Activated naive CD8-positive, alpha-beta T cell treated with anti-CD3 and anti-CD28 coated beads for 36 hours (primary cell): ENCODE data around the gene RHEBL1. TPM values are rescaled to one million over a fixed set of nuclear protein-coding genes. Genes with fewer than 3 reads are reported as not detected.

Experiments
- DNase-seq: peaks from one replicate; pipeline ENCODE4 v3.0.0; 2021
- H3K27ac Mint-ChIP-seq: one replicate; pipeline ENCODE4 v1.8.0; 2022; ENCODE audit warnings: mild to moderate bottlenecking, moderate library complexity, mixed read lengths
- H3K27me3 Mint-ChIP-seq: one replicate; pipeline ENCODE4 v1.8.0; 2022; ENCODE audit warnings: mild to moderate bottlenecking, mixed read lengths
- H3K36me3 Mint-ChIP-seq: one replicate; pipeline ENCODE4 v1.8.0; 2021; ENCODE audit warnings: mild to moderate bottlenecking, mixed read lengths
- H3K4me1 Mint-ChIP-seq: one replicate; pipeline ENCODE4 v1.8.0; 2021; ENCODE audit warnings: mixed read lengths
- H3K4me3 Mint-ChIP-seq: one replicate; pipeline ENCODE4 v1.8.0; 2022; ENCODE audit warnings: mild to moderate bottlenecking, moderate library complexity, mixed read lengths
- H3K9me3 Mint-ChIP-seq: one replicate; pipeline ENCODE4 v1.8.0; 2022; ENCODE audit warnings: mixed read lengths
- total RNA-seq, 2 experiments: library from RNA; stranded (reverse); gene quantifications; one replicate each; pipeline ENCODE4 v1.2.3, GENCODE V29; 2021

The RHEBL1 gene
- total RNA-seq, 2 experiments from 2014 or later, result 11.0 to 13.2 TPM

GRCh38 chr12:49093792-49094159 lies 24.0 kb upstream of the RHEBL1 start:
- peaks cover 36% of the 10 kb centered on the region for H3K4me1 Mint-ChIP-seq
- no peak for DNase-seq
- no peaks in the 10 kb centered on the region for H3K36me3 Mint-ChIP-seq
- H3K27ac Mint-ChIP-seq, result no peak overlapping the region
- H3K27me3 Mint-ChIP-seq, result peaks cover 64% of the 10 kb centered on the region
- H3K9me3 Mint-ChIP-seq, result no peaks in the 10 kb centered on the region
- peak overlapping the region; percentile 22 for H3K4me3 Mint-ChIP-seq

GRCh38 chr12:49092816-49093406 lies 23.1 kb upstream of the RHEBL1 start:
- Mint-ChIP-seq H3K27me3 (peaks cover 72% of the 10 kb centered on the region), H3K4me3 (no peak overlapping the region)

GRCh38 chr12:49092086-49092815 lies 22.5 kb upstream of the RHEBL1 start:
- Mint-ChIP-seq H3K27me3 (peaks cover 72% of the 10 kb centered on the region), H3K4me1 (peaks cover 48% of the 10 kb centered on the region), H3K27ac (no peak overlapping the region), H3K4me3 (peak overlapping the region; percentile 23), H3K9me3 (no peaks in the 10 kb centered on the region), H3K36me3 (no peaks in the 10 kb centered on the region)
- DNase-seq, result peak; percentile 71

More at GRCh38 chr12:49092816-49093406, 23.1 kb upstream of the RHEBL1 start:
- Mint-ChIP-seq H3K36me3 (no peaks in the 10 kb centered on the region), H3K27ac (no peak overlapping the region), H3K4me1 (peaks cover 45% of the 10 kb centered on the region), H3K9me3 (no peaks in the 10 kb centered on the region)
- DNase-seq, result no peak

- no peaks in the 10 kb centered on the region for H3K9me3 Mint-ChIP-seq
- peaks cover 72% of the 10 kb centered on the region for H3K27me3 Mint-ChIP-seq
- peak overlapping the region; percentile 23 for H3K4me3 Mint-ChIP-seq
- H3K4me1 Mint-ChIP-seq, result peaks cover 50% of the 10 kb centered on the region
- DNase-seq, result no peak
- no peak overlapping the region for H3K27ac Mint-ChIP-seq
- no peaks in the 10 kb centered on the region for H3K36me3 Mint-ChIP-seq
Measured at GRCh38 chr12:49091836-49092085, 22.0 kb upstream of the RHEBL1 start.

- H3K4me3 Mint-ChIP-seq, result no peak overlapping the region
- H3K4me1 Mint-ChIP-seq, result peaks cover 50% of the 10 kb centered on the region
- DNase-seq, result no peak
- no peaks in the 10 kb centered on the region for H3K36me3 Mint-ChIP-seq
- H3K27me3 Mint-ChIP-seq, result peaks cover 72% of the 10 kb centered on the region
- H3K9me3 Mint-ChIP-seq, result no peaks in the 10 kb centered on the region
- no peak overlapping the region for H3K27ac Mint-ChIP-seq
Measured at GRCh38 chr12:49091056-49091835, 21.5 kb upstream of the RHEBL1 start.

- peaks cover 50% of the 10 kb centered on the region for H3K4me1 Mint-ChIP-seq
- H3K36me3 Mint-ChIP-seq, result no peaks in the 10 kb centered on the region
- DNase-seq, result peak; percentile 50
- peaks cover 67% of the 10 kb centered on the region for H3K27me3 Mint-ChIP-seq
- H3K4me3 Mint-ChIP-seq, result peak overlapping the region; percentile 66
- no peaks in the 10 kb centered on the region for H3K9me3 Mint-ChIP-seq
- no peak overlapping the region for H3K27ac Mint-ChIP-seq
Measured at GRCh38 chr12:49089821-49090773, 20.3 kb upstream of the RHEBL1 start.

GRCh38 chr12:49088932-49089330 lies 19.2 kb upstream of the RHEBL1 start:
- Mint-ChIP-seq H3K9me3 (no peaks in the 10 kb centered on the region), H3K27ac (no peak overlapping the region), H3K27me3 (peaks cover 57% of the 10 kb centered on the region), H3K4me3 (no peak overlapping the region), H3K4me1 (peaks cover 45% of the 10 kb centered on the region), H3K36me3 (no peaks in the 10 kb centered on the region)
- DNase-seq, result no peak

GRCh38 chr12:49088150-49088931 lies 18.6 kb upstream of the RHEBL1 start:
- no peak overlapping the region for H3K27ac Mint-ChIP-seq
- H3K4me3 Mint-ChIP-seq, result no peak overlapping the region

GRCh38 chr12:49086116-49086515 lies 16.3 kb upstream of the RHEBL1 start:
- H3K27ac Mint-ChIP-seq, result no peak overlapping the region
- H3K27me3 Mint-ChIP-seq, result peaks cover 29% of the 10 kb centered on the region
- H3K4me3 Mint-ChIP-seq, result no peak overlapping the region
- no peak for DNase-seq
- H3K9me3 Mint-ChIP-seq, result no peaks in the 10 kb centered on the region
- H3K36me3 Mint-ChIP-seq, result no peaks in the 10 kb centered on the region
- peaks cover 26% of the 10 kb centered on the region for H3K4me1 Mint-ChIP-seq

More at GRCh38 chr12:49088150-49088931, 18.6 kb upstream of the RHEBL1 start:
- peak; percentile 76 for DNase-seq
- H3K4me1 Mint-ChIP-seq, result peaks cover 40% of the 10 kb centered on the region
- peaks cover 51% of the 10 kb centered on the region for H3K27me3 Mint-ChIP-seq
- H3K9me3 Mint-ChIP-seq, result no peaks in the 10 kb centered on the region
- no peaks in the 10 kb centered on the region for H3K36me3 Mint-ChIP-seq

- no peak overlapping the region for H3K27ac Mint-ChIP-seq
- DNase-seq, result no peak
- H3K27me3 Mint-ChIP-seq, result peaks cover 15% of the 10 kb centered on the region
- H3K36me3 Mint-ChIP-seq, result no peaks in the 10 kb centered on the region
- peaks cover 14% of the 10 kb centered on the region for H3K4me1 Mint-ChIP-seq
- no peak overlapping the region for H3K4me3 Mint-ChIP-seq
- H3K9me3 Mint-ChIP-seq, result no peaks in the 10 kb centered on the region
Measured at GRCh38 chr12:49084438-49084837, 14.7 kb upstream of the RHEBL1 start.

- no peak for DNase-seq
- H3K27me3 Mint-ChIP-seq, result no peaks in the 10 kb centered on the region
- no peak overlapping the region for H3K27ac Mint-ChIP-seq
- H3K9me3 Mint-ChIP-seq, result no peaks in the 10 kb centered on the region
- no peaks in the 10 kb centered on the region for H3K36me3 Mint-ChIP-seq
- no peaks in the 10 kb centered on the region for H3K4me1 Mint-ChIP-seq
- no peak overlapping the region for H3K4me3 Mint-ChIP-seq
Measured at GRCh38 chr12:49079793-49080192, 10.0 kb upstream of the RHEBL1 start.

- Mint-ChIP-seq H3K4me3 (no peak overlapping the region), H3K9me3 (peaks cover 2% of the 10 kb centered on the region)
Measured at GRCh38 chr12:49070971-49071370, 1.2 kb upstream of the RHEBL1 start.

GRCh38 chr12:49068879-49069506 lies 786 bp downstream of the RHEBL1 start:
- Mint-ChIP-seq H3K9me3 (peaks cover 2% of the 10 kb centered on the region), H3K4me3 (peak overlapping the region; percentile 95), H3K4me1 (peaks cover 13% of the 10 kb centered on the region), H3K27me3 (no peaks in the 10 kb centered on the region), H3K27ac (peak overlapping the region; percentile 96), H3K36me3 (peaks cover 7% of the 10 kb centered on the region)
- no peak for DNase-seq

More at GRCh38 chr12:49070971-49071370, 1.2 kb upstream of the RHEBL1 start:
- H3K36me3 Mint-ChIP-seq, result peaks cover 7% of the 10 kb centered on the region
- H3K4me1 Mint-ChIP-seq, result peaks cover 12% of the 10 kb centered on the region
- DNase-seq, result no peak
- H3K27ac Mint-ChIP-seq, result peak overlapping the region; percentile 22
- H3K27me3 Mint-ChIP-seq, result no peaks in the 10 kb centered on the region

- Mint-ChIP-seq H3K36me3 (peaks cover 7% of the 10 kb centered on the region), H3K9me3 (peaks cover 2% of the 10 kb centered on the region), H3K4me3 (no peak overlapping the region), H3K4me1 (peaks cover 23% of the 10 kb centered on the region), H3K27me3 (no peaks in the 10 kb centered on the region), H3K27ac (no peak overlapping the region)
- no peak for DNase-seq
Measured at GRCh38 chr12:49066120-49066519, 3.7 kb downstream of the RHEBL1 start.
